HG03045 (cell line): ENCODE results near the gene MCRS1.
"Not testable (repeated sequence)": the region's sequence is repeated elsewhere in the genome, so short reads cannot be mapped to it uniquely, and the experiment has no call there.

Source experiments
- ATAC-seq: cut with Tn5 transposase; IDR thresholded peaks from one replicate; pipeline ENCODE4 v1.9.1; 2021; ENCODE audit warnings: mild to moderate bottlenecking, moderate library complexity; ENCODE audit not compliant: unreplicated experiment

Gene MCRS1

DNA sequence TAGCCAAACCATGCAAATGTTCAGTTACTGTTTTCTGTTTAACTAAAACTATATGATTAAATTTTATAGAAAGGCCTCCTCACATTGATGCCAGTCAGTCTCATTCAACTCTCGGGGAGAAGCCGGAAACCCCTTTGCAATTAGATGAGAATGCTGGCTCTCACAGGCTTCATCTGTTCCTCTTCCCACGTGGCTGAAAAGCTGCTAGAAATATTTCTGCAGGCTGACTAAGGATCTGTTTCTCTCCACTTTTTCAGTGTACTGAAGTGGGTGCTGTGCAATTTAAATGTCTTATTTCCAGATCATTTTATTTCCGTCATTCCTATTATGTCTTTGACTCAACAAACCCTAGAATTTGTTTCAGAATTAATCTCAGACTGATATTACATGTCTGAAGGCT, 46.6 kb downstream of the MCRS1 start:
- no peak for ATAC-seq

DNA sequence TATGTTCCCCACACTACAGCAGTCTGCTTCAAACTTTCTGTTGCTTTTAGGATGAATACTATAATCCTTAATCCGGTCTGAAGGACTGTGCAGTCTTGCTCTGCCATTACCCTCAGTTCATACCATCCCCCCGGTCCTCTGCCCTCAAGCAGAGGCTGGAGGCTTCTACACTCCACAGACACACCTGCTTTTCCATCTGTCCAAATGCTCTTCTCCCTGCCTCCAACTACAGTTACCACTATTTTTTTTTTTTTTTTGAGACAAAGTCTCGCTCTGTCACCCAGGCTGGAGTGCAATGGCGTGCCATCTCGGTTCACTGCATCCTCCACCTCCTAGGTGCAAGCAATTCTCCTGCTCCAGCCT, 48.4 kb downstream of the MCRS1 start:
- ATAC-seq = no peak

DNA sequence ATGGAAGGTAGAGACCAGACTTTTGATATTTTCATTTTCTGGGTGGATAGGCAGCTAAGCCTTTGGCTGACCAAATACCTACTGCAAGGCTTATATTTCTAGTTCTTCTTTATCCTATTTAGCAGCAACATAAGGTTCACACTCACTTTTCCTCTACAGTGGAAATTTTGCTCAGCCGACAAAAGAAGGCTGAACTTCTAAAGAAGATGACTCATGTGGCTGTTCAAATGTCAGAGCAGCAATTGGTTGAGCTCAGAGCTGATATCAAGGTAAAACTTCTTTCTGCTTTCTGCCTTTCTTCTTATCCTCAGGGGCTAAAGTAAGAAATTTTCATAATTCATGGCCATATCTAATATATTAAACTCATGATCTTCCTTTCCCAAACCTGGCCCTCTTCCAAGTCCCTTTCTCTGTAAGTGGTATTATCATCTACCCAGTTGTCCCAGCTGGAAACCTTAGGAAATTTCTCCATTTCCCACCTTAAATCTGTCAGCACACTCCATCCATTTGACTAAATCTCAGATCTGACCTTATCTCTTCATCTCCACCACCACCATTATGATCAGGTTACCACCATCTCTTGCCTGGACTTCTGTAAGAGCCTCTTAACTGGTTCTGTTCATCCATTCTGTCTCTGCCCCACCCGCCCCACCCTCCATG, 48.9 kb downstream of the MCRS1 start:
- no peak for ATAC-seq

DNA sequence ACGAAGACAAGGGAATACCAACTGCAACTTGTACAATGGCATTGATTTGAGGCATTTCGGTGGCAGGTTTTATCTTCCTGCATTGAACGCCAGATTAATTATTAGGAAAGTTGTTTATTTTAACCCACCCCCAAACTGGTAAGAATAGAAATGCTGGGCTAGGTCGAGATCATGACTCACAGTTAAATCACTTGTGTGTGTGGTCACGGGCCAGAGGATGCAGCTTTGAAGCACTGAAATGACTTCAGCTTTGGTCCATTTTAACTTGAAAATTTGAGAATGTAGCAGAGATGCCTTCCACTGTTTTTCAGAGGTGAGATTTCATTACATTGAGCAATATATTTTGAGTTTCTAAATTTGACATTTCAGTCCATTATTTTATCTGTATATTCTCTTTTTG, 52.7 kb downstream of the MCRS1 start:
- no peak for ATAC-seq

DNA sequence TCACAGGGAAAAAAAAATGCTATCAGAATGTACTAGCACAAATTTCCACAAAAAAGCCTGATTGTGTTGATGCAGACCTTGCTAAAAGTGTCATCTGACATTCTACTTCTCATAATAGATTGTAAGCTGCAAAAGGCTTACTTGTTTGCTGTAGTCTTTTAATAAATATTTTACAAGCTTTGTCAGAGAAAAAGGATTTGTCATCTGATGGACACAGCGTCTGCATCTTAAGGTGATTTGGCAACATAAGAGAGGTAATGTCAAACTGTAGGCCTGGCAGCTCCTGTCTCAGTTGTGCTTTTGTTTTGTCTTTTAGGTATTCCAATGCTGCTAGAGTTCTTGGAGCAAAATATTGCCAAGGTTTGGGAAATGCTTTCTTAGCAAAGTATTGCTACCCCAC, 55.4 kb downstream of the MCRS1 start:
- ATAC-seq = no peak

DNA sequence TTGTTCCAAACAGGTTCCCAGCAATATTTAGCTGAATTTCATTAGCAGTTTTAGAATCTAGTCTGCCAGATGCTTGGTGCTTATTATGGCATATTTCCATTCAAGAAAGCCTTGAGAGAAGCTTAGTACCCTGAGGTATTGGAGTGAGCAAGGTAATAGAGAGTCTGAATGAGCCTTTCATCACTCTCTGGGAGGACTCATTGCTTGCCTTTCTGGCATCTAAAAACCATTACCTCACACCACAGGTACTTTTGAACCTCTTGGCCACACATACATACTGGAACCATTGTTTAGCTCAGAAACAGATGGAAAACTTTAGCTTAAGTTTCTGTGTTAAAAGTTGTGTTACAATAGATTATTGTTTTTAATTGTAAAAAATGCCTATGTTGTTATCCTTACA, 56.5 kb downstream of the MCRS1 start:
- no peak for ATAC-seq

DNA sequence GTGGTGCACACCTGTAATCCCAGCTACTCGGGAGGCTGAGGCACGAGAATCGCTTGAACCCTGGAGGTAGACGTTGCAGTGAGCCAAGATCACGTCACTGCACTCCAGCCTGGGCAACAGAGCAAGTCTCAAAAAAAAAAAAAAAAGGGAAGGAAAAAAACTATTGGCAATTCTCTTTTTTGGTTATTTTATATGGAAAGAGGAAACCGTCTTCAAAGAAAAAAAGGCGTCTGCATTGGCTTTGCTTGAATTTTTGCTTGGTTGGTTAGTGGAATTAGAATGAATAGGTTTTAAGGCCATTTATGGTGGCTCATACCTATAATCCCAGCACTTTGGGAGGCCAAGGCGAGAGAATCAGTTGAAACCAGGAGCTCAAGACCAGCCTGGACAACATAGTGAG, 58.3 kb downstream of the MCRS1 start:
- not testable (repeated sequence) for ATAC-seq
